ENCODE measurements around the gene STEAP1B.
"Not testable (repeated sequence)": the region's sequence is repeated elsewhere in the genome, so short reads cannot be mapped to it uniquely, and the experiment has no call there.

Gene STEAP1B

DNA sequence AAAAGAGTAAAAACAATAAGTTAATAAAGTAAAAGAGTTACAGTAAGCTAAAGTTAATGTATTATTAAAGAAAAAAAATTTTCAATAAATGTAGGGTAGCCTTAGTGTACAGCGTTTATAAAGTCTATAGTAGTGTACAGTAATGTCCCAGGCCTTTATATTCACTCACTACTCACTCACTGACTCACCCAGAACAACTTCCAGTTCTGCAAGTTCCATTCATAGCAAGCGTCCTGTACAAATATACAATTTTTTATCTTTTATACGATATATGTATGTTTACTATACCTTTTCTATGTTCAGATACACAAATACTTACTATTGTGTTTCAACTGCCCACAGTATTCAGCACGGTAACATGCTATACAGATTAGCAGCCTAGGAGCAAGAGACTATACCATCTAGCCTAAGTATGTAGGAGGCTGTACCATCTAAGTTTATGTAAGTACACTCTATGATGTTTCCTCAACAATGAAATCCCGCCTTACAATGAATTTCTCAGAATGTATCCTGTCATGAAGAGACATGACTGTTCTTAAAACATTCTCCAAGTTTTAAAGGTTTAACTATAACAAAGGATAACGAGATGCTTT is 3.6 kb downstream of the STEAP1B start:
- not testable (repeated sequence) for DNase-seq

DNA sequence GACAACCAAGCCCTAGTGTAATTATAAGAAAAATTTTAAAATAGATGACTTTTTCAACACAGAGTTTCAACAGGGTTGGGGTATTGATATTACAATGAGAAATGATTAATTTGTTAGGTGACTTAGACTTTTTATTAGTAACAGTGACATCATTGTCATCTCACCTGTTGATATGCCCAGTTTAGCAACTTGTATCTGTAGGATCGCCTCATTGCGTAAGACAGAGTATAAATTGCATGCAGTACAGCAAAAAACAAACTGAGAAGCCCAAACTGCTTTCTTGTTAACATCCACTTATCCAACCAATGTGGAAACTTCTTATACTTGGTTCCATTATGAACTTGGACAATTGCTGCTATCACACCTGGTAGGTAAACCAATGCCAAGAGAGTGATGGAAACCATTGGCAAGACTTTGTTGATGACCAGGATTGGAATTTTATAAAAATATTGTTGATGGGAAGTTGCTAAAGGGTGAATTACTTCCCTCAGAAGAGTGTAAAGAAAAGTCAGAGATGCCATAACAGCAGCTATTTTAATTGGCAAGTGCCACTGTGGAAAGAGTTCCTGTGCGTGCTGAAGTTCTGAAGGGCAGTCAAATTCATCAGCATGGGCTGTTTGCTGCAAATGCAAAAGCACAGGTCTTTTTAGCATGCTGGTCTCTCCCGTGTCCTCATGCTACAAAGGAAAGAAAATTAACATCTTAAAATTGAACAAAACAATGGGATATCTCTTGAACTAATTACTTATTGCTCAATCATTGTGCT is 6.6 kb downstream of the STEAP1B start:
- not testable (repeated sequence) for DNase-seq

DNA sequence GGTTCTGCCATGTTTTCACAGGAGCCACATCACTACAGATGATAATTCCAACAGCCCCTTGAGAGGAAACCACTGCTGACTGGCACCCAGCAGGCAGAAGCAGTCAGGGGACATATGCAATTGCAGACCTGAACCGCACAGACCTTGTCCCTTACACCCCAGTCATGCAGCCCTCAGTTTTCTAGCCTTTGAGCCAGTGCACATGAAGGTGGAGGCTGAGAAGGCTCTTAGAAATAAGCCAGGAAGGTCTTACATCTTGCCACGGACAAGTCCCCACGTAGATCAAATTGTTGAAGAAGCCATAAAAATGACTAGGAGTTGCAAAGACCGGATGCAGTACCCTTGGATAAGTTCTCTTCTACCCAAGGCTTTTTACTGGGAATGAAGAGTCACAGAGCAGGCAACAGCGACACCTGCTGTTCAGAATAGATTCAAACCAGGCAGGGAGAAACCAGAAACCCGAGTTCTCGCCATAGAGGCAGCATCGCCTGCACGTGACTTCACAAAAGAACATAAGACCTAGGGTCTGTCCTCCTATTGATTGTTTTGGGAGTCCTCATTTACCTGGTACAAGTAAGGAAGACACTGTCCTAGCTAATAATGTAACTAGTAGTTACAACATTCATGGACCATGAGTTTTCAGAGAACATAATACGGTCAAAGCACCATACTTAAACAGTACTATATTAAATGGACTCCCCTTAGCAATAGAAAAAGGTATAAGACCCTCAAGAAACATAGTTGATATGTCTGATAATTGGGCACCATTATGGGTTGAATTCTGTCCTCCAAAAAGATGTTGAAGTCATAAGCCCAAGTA is 11.1 kb downstream of the STEAP1B start:
- DNase-seq: peak; percentile 46

DNA sequence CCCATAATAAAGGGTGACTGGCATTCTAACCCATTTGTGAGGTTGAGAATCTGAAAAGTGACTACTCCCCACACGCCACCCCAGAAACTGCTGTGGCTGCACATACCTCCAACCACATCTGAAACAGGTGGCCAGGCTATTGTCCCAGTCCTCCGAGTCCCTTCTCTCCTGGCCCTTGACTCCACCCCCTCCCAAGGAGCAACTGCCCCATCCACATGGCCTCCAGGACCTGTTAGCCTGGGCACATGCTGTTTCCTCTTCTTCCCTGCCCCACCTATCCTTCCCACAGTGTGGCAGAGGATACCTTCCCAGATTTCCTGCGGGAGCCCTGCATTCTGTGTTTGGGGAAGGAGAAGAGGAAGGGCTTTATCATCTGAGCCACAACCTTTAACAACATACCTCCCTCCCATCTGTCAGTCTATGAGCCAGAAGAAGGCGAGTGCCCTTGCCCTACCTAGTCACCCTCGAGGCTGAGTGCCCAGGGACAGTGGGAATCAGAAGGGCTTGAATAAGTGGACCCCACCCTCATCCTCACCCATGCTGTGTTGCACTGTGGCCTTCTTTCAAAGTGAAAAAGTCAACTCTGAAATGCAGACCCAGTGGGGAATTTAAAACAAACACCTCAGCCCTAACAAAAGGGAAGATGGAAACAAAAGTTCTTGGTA is 11.9 kb downstream of the STEAP1B start:
- no peak for DNase-seq

DNA sequence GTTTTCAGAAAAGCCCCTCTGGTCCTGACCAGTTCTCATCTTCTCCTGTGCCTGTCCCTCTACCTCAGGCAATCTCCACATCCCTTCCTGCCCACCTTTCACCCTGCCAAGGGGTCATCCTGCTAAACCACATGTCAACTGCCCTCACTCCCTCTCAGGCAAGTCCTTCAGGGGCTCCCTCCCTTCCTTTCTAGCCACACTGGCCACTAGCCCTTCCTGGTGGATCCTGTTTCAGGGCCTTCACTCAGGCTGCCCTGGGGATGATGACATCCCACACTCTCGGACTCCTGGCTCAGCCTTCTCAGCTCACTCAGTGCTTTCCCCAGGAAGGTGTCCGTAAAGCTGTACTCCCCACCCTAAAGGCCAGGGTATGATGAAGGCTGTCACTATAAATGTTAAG is 13.4 kb downstream of the STEAP1B start:
- DNase-seq: no peak

DNA sequence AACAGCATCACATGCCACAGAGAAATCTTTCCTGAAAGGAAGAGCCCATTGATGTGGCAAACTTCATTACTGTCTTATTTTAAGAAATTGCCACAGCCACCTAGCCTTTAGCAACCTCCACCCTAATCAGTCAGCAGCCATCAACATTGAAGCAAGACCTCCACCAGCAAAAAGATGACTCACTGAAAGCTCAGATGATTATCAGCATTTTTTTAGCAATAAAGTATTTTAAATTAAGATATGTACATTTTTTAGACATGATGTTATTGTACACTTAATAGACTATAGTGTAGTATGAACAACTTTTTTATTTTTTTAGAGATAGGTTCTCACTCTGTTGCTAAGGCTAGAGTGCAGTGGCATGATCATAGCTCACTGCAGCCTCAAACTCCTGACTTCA is 14.8 kb downstream of the STEAP1B start:
- DNase-seq: no peak

DNA sequence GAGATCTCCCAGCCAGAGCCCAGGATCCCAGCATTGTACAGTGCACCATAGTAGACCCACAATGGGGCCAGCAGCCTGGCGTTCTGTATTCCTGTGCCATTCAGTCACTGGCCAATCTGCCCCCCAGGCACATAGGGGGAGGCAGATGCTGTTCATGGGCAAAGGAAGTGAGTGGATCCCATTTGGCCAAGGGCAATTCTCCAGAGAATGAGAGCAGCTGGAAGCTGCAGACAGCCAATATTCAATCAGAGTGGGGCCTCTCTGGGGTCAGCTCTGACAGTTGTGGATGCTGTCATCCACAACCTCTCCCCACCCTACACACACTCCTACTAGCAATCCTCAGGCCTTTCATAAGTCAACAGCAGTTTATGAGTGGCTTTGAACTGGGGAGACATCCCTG is 17.5 kb downstream of the STEAP1B start:
- DNase-seq: no peak

DNA sequence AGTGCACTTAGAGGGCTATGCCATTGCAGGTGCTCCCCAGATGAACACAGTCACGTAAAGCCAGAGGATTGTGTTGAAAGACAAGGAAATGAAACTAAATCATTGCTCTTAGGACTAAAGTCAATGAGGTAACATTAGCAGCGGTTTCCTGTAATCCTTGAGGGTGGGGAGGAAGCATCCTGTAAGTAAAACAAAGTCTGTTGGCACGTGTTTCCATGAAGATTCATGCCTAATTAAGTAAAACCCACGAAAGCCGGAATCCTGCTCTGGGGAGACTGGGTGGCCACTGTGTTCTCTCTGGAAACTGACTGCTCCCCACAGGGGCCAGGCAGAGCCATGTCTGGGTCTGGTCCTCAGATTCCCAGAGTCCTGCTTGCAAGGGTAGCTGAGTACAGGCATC is 18.3 kb downstream of the STEAP1B start:
- no peak for DNase-seq

DNA sequence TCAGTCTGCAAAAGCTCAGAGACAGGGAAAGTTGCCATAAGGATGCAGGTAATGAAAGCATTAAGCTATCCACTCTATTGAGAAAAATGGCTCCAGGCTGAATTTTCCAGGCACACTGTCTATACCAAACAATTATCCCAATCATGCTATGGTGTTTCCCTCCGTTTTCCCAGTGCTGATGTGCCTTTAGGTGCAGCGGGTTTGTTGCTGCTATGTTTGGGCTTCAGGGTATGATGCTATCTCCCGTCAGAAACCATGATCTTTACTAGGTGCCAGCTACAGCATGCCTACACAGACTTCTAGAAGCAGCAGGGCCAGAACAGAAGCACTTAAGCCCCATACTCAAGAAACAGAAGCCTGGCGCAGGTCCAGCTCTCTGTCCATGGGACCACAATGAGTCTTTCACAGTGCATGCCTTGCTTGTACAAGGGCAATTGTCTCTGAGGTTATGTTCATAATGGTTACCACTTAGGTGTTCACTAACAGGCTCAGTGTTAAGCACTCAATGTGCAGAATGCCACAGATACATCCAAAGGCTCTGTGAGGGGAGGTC is 19.4 kb downstream of the STEAP1B start:
- DNase-seq: no peak

DNA sequence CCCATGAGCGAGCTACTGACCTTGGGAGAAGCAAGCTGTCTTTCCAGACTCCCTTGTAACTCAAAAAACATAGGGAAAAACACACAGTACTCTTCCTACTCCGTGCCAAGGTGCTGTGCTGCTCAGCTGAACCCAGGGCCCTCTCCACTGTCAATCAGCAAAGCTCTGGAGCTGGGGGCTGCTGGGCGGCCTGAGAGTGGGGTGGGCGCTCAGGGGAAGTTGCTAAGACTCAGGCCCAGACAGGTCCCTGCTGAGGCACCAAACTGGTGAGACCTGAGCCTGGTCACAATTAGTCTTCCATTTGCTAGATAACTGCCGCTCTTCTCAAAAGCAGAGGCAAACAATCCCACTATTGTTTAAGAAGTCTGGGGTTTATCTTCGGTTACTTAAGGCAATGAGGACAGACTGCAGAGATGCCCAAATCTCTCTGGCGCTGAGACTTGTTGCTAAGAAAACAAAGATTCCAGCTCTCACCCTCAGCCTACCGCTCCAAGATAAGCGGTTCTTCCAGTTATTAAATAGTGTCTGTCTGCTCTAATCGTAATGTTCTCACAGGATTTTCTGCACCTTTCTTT is 22.0 kb downstream of the STEAP1B start:
- no peak for DNase-seq

DNA sequence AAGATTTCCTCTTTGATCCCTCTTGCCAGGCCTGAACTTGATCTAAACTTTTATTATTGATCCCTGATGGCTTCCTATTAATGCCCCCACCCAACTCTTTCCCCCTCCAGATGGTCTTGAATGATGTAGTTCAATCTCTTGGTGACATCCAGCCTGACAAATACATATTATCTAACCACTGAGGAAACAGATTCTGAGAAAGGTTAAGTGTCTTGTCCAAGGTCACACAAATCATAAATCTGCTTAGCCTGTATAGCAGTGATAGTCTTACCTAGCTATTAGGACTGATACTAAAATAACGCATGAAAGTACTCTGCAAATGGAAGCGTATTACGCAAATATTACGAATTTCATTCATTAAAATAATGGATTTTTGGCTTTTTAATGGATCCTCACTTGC is 22.7 kb downstream of the STEAP1B start:
- no peak for DNase-seq

DNA sequence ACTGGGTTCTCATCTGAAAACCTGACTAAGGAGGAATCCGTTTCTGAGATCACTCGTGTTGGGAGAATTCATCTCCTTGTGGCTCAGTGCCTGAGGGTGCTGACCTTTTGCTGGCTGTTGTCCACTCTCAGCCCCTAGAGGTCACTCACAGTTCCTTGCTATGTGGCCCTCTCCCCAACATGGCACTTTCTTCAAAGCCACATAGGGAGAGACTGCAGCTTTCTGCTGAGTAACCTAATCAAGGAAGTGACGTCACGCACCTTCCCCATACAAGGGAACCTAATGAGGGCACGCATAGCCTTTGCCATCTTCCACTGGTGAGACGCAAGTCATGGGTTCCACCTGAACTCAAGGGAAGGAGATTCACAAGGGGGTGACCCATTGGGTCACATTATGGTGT is 23.2 kb downstream of the STEAP1B start:
- no peak for DNase-seq

DNA sequence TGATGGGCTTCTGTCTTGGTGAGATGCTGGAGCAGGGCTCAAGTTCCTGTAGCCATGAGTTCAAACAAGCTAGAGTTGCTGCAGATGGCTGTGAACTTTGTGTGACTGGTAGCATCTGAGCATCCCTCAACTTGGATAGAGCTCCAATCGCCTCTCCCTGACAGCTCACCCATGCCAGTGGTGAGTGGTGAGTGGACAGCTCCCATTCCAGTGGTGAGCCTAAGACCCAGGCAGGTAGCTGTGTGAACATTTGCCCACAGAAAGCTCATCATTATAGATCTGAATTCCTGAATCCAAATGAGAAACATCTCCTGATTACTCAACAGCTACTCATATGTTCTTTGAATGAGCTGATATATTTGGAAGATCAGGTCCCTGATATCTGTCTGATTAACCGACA is 25.3 kb downstream of the STEAP1B start:
- DNase-seq: no peak

DNA sequence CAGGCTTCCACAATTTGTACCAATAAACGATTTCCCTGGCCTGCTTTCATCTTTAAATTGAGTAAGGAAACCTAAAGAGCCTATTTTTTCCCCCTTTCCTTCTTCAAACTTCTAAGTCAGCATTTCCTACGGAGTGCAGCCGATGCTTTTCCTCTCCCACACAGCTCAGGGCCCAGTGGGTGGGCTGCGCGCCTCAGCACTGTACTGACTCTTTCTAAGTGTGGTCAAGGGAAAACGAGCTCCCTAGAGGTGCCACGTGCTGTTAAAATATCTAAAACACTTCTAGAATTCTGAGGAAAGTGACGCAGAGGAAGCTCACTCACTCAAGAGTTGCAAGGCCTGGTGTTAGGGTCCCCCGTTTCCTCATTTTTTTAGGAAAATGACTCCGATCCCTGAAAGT is 29.0 kb downstream of the STEAP1B start:
- no peak for DNase-seq

DNA sequence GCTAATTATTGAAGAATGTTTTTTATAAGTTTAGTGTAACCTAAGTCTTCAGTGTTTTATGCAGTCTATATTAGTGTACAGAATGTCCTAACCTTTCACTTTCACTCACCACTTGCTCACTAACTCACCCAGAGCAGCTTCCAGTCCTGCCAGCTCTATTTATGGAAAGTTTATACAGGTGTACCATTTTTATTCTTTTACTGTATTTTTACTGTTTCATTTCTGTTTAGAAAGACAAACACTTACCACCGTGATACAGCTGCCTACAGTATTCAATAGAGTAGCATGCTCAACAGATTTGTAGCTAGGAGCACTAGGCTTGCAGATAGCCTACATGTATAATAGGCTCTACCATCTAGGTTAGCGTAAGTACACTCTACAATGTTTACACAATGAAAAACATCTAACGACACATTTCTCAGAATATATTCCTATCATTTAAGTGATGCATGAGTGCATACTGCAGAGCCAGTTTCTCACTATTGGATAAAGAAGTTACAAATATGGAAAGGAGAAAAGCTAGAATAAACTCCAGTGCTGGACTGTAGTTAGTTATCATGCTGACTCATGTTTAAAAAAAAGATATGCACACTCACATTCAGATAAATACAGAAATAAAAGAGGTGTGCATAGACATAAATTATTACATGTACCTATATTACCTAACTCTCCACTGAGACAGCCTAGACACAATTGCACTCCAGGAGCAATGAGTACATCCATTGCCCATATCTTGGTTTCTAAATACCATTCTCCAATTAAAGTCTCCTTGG is 30.4 kb downstream of the STEAP1B start:
- DNase-seq: no peak

DNA sequence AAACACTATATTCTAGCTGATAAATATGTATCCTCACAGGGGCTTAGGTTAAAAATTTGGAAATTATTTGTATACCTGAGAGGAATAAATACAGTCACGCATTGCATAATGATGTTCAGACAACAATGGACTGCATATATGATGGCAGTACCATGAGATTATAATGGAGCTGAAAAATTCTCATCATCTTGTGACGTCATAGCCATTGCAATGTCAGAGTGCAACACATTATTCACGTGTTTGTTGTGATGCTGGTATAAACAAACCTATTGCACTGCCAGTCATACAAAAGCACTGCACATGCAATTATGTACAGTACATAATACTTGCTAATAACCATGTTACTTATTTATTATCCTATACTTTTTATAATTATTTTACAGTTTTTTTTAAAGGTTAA is 31.4 kb downstream of the STEAP1B start:
- no peak for DNase-seq

DNA sequence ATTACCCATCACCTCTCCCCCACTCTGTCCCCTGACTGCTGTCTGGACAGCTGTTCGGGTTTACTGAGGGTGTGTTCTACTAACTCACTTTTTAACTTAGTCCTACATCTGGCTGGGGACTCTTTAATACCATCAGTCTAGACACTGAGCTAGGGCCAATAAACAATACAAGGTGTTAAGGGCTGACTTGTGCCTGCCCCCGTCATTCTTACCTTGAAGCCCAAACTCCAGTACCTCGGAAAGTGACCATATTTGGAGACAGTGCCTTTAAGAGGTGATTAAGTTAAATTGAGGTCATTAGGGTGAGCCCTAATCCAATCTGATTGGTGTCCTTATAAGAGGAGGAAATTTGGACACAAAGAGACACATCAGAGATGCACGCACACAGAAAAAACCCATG is 35.7 kb downstream of the STEAP1B start:
- no peak for DNase-seq

DNA sequence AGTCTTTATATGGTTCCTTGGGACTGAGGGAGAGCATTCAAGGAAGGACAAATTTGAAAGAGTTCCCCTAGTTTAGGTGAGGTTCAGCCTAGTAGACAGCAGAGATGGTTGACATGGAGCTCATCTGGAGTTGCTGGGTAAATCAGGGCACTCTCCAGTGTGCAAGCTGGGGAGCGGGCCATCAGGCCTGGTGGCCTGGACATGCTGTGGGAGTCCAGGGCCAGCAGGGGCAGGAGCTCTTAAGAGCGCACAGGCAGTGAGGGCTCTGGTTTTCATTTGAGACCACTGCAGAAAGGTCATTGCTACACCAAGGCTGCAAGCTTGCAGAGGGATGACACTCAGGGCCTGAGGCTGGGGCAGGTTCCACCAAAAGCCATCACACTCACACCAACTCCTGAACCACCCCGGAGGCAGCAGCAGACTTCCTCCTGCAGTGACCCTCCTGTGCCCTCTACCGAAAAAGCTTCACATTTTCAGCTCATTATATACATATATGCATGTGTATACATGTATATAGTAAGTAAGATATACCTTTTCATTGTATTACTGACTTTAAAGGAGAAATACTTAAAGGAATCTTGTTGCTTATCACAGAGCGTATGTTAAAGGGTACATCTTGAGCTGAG is 39.5 kb downstream of the STEAP1B start:
- no peak for DNase-seq

DNA sequence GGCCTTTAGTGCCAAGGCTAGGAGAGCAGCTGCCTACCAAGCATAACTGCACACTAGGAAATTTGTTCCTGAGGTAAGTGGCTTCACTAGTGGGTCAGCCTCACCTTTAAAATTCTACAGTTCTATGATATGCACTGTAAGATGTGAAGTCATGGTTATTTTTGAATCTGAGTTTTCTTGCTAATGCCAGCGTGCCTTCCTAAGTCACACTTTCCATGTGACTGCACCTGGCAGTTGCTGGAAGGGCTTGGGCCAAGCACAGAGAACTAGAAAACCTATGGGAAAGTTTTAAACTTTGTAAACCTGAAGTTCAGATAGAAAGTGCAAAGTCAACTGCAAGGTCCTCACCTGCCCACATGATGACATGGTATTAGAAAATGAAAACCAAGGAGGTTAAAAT is 42.5 kb downstream of the STEAP1B start:
- no peak for DNase-seq

DNA sequence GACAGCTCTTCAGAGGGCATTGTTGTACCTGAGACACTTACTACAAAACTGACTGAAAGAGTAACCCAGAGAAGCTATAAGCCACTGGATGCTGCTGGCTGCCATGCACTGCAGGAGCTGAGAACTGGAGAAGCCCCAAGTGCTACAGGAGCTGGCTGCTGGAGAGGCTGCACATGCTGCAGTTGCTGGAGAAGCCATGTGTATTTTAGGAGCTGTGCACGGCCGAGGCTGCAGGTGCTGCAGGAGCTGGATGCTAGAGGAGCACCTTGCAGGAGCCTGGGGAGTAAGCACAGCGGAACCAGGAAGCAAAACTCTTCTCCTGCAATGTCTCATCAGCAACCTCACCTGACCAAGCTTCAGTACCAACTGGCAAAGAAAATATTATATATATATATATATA is 45.5 kb downstream of the STEAP1B start:
- no peak for DNase-seq

DNA sequence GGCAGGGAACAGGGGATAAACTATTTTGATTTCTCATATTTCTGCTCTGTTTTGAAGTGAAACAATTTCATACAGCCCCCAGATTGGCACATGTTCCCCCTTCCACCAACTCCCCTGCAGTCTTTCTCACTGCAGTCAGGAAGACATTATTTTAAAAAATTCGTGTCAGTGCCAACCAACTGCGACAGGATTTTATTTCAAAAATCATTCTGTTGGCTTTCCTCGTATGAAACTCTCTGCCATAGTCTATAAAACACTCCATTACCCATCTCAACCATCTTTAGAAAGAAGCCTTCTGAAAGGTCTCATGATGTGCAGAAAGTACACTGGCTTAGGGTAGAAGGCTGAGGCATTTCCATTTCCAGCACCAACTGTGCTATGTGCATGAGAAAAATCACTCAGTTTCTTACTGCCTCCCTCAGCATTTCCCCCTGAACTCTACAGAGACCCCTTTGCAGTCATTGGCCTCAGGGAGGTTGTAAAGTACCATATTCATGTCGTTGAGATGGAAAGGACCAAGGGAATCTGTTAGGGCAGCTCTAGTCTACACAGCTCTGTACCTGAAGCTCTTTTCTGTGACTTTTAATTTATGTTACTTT is 46.9 kb downstream of the STEAP1B start:
- no peak for DNase-seq
